Hepatocyte (in vitro differentiated cells): Measurements from ENCODE around the gene REM2.

Source experiments
- CTCF ChIP-seq: fragments of 200-600 bp; sonication (generic); IDR thresholded peaks from 2 replicates; pipeline ENCODE4 v1.5.1; 2016; ENCODE audit warnings: antibody characterized with exemption, mild to moderate bottlenecking; ENCODE audit not compliant: poor library complexity
- EZH2 ChIP-seq: fragments of 200-600 bp; sonication (generic); IDR thresholded peaks from 2 replicates; pipeline ENCODE4 v1.6.1; 2016; ENCODE audit warnings: antibody characterized with exemption, mild to moderate bottlenecking, borderline replicate concordance
- EZH2phosphoT487 ChIP-seq: fragments of 200-600 bp; sonication (generic); IDR thresholded peaks from one replicate; pipeline ENCODE4 v1.6.1; 2018; ENCODE audit warnings: antibody characterized with exemption, mild to moderate bottlenecking, low read depth, moderate library complexity; ENCODE audit not compliant: unreplicated experiment, severe bottlenecking

GRCh38 chr14:22852599-22852939 lies 30.5 kb upstream of the REM2 start:
- no peak for TF ChIP-seq CTCF
- TF ChIP-seq EZH2: no peak
- TF ChIP-seq EZH2phosphoT487: no peak
